Spleen (tissue), 11 donors: ENCODE results near the gene CPNE6. TPM values are rescaled to one million over a fixed set of nuclear protein-coding genes. Genes with fewer than 3 reads are reported as not detected.

Source experiments
- DNase-seq: peaks from one replicate; pipeline ENCODE4 v3.0.0-alpha.2; 2020
- H3K27ac ChIP-seq, 8 donors: fragments of 200-600 bp; sonication (generic) in 7 of 8; 1 replicate in 4 of 8; 2 replicates in 4 of 8; pipeline versions ENCODE4 v1.5.0 to v1.8.0; 2016 to 2021; ENCODE audit warnings: inconsistent platforms in 4 of 8, mild to moderate bottlenecking in 4 of 8, moderate library complexity in 1 of 8
- H3K27me3 ChIP-seq, 7 donors: fragments of 200-600 bp; sonication (generic) in 6 of 7; replicated peaks in 1 of 7; 1 replicate in 4 of 7; 2 replicates in 3 of 7; pipeline versions ENCODE4 v1.5.0 to v1.8.0; 2016 to 2021; ENCODE audit warnings: inconsistent platforms in 3 of 7, mild to moderate bottlenecking in 1 of 7
- H3K36me3 ChIP-seq, 6 donors: fragments of 200-600 bp; sonication (generic) in 5 of 6; 1 replicate in 4 of 6; 2 replicates in 2 of 6; pipeline versions ENCODE4 v1.5.0 to v1.8.0; 2016 to 2021; ENCODE audit warnings: inconsistent platforms in 2 of 6
- H3K4me1 ChIP-seq, 6 donors: fragments of 200-600 bp; sonication (generic) in 5 of 6; 1 replicate in 3 of 6; 2 replicates in 3 of 6; pipeline versions ENCODE4 v1.5.0 to v1.8.0; 2016 to 2021; ENCODE audit warnings: inconsistent platforms in 3 of 6
- H3K4me3 ChIP-seq, 8 donors: fragments of 200-600 bp; sonication (generic) in 7 of 8; 1 replicate in 4 of 8; 2 replicates in 4 of 8; pipeline versions ENCODE4 v1.5.0 to v1.8.0; 2016 to 2021; ENCODE audit warnings: inconsistent platforms in 4 of 8, mild to moderate bottlenecking in 4 of 8, moderate library complexity in 2 of 8
- H3K9me3 ChIP-seq, 8 donors: fragments of 200-600 bp; sonication (generic) in 7 of 8; 1 replicate in 4 of 8; 2 replicates in 4 of 8; pipeline versions ENCODE4 v1.5.0 to v1.8.0; 2016 to 2021; ENCODE audit warnings: inconsistent platforms in 4 of 8
- CTCF ChIP-seq, 11 experiments: fragments of 200-600 bp in 7 of 11; fragments of 450-650 bp in 4 of 11; sonication (generic) in 4 of 11; IDR thresholded peaks in 8 of 11; conservative IDR thresholded peaks in 3 of 11; 1 replicate in 7 of 11; 2 replicates in 4 of 11; pipeline versions ENCODE4 v1.4.0 to v1.8.0; 2016 to 2021; ENCODE audit warnings: antibody characterized with exemption in 11 of 11, inconsistent platforms in 4 of 11, mild to moderate bottlenecking in 1 of 11
- POLR2A ChIP-seq, 3 donors: fragments of 450-650 bp; IDR thresholded peaks; one replicate each; pipeline ENCODE4 v1.5.1; 2017; ENCODE audit warnings: antibody characterized with exemption in 3 of 3, mild to moderate bottlenecking in 1 of 3
- POLR2AphosphoS5 ChIP-seq, 3 donors: sonication (generic); formaldehyde crosslinking; IDR thresholded peaks; one replicate each; pipeline ENCODE4 v1.5.1; 2017; ENCODE audit warnings: antibody characterized with exemption in 3 of 3
- WGBS, 5 donors: extraction: QIAGEN DNeasy Blood & Tissue Kit in 3 of 5; methylation state at CpG; one replicate each; pipeline versions ENCODE4 v1.1.5 to v1.1.7; 2013 to 2018; 5-methylcytosine and 5-hydroxymethylcytosine counted together
- intact Hi-C: fragments of 100-400 bp; cut with DNase I; formaldehyde crosslinking; loops from one replicate; pipeline ENCODE4 v1.15.0; 2023; ENCODE audit warnings: low total_unique reads
- polyA plus RNA-seq, 3 donors: library from polyadenylated mRNA; stranded (reverse); fragments of 200-250 nt; gene quantifications; one replicate each; pipeline ENCODE4 v1.2.1, GENCODE V29; 2013
- total RNA-seq, 7 donors: library from RNA; depleted of rRNA in 3 of 7; stranded (reverse); fragments of >200 nt in 3 of 7; fragmentation: NEBNext Ultra II Directional in 4 of 7; extraction: Animal tissue kit (Norgen Biotek cat#: 25700) in 4 of 7; gene quantifications; one replicate each; pipeline versions ENCODE4 v1.1.0 to v1.2.1, GENCODE V29; 2016 to 2021
- donor health status: healthy with polysubstance abuse.
- donor health status: DM: no; HTN: no; CAD: no; lungs with moderate emphysema.
- donor health status: DM: no; HTN: no; CAD: no.
- donor health status: Bipolar disorder and iron deficiency.
- donor health status: healthy.
- donor health status: DM: no; HTN: no; CAD: no.
- donor health status: DM: yes; HTN: yes; CAD: no.

Gene CPNE6
- total and polyA plus RNA-seq, 10 donors = 0.03 to 0.13 TPM; not detected in 8

- no peak for DNase-seq
Observed at GRCh38 chr14:24083462-24083861, 12.1 kb downstream of the CPNE6 start.

GRCh38 chr14:24084440-24084839 is 13.1 kb downstream of the CPNE6 start:
- intact Hi-C loops = no loop called here
- Histone ChIP-seq H3K9me3 (no peaks in the 10 kb centered on the region), H3K4me1 (peaks cover 10 to 31% (median 18%) of the 10 kb centered on the region in 6 donors), H3K36me3 (no peaks in the 10 kb centered on the region), H3K4me3 (no peak overlapping the region), H3K27ac (no peak overlapping the region), H3K27me3 (peaks cover 0 to 16% (median 0%) of the 10 kb centered on the region in 7 donors)
- 88 to 100% (median 93%) methylated on average over 2 of the region's 2 CpGs for WGBS, 5 donors
- peak; percentile 44 for DNase-seq
- TF ChIP-seq CTCF (IDR thresholded peaks at IDR 0.05 in 8 of 11, conservative IDR thresholded peaks at IDR 0.05 in 3 of 11) = no peak
- no peak for TF ChIP-seq POLR2AphosphoS5 (IDR thresholded peaks at IDR 0.05)
- no peak for TF ChIP-seq POLR2A (IDR thresholded peaks at IDR 0.05)

More at GRCh38 chr14:24083462-24083861, 12.1 kb downstream of the CPNE6 start:
- TF ChIP-seq POLR2AphosphoS5 (IDR thresholded peaks at IDR 0.05) (no peak), CTCF (IDR thresholded peaks at IDR 0.05 in 8 of 11, conservative IDR thresholded peaks at IDR 0.05 in 3 of 11) (no peak), POLR2A (IDR thresholded peaks at IDR 0.05) (no peak)
- Histone ChIP-seq H3K9me3 (no peaks in the 10 kb centered on the region), H3K4me3 (no peak overlapping the region), H3K27me3 (peaks cover 0 to 16% (median 0%) of the 10 kb centered on the region in 7 donors), H3K27ac (no peak overlapping the region), H3K4me1 (peaks cover 10 to 31% (median 18%) of the 10 kb centered on the region in 6 donors), H3K36me3 (no peaks in the 10 kb centered on the region)
- WGBS, 5 donors = 75 to 87% (median 83%) methylated on average over 3 of the region's 3 CpGs
- intact Hi-C loops = no loop called here

- WGBS, 5 donors = 91 to 99% (median 92%) methylated on average over 3 of the region's 3 CpGs
- DNase-seq = no peak
- intact Hi-C loops = no loop called here
Observed at GRCh38 chr14:24085215-24085614, 13.9 kb downstream of the CPNE6 start.

GRCh38 chr14:24086193-24086955 is 15.0 kb downstream of the CPNE6 start:
- peak; percentile 35 for DNase-seq
- Histone ChIP-seq H3K4me1 (peaks cover 4 to 21% (median 13%) of the 10 kb centered on the region in 6 donors), H3K27me3 (peaks cover 0 to 6% (median 0%) of the 10 kb centered on the region in 7 donors), H3K4me3 (no peak overlapping the region), H3K36me3 (no peaks in the 10 kb centered on the region), H3K27ac (no peak overlapping the region), H3K9me3 (no peaks in the 10 kb centered on the region)
- 72 to 93% (median 88%) methylated on average over 3 of the region's 3 CpGs for WGBS, 5 donors
- TF ChIP-seq POLR2A (IDR thresholded peaks at IDR 0.05) (no peak), CTCF (IDR thresholded peaks at IDR 0.05 in 8 of 11, conservative IDR thresholded peaks at IDR 0.05 in 3 of 11) (no peak), POLR2AphosphoS5 (IDR thresholded peaks at IDR 0.05) (no peak)
- intact Hi-C loops = no loop called here

More at GRCh38 chr14:24085215-24085614, 13.9 kb downstream of the CPNE6 start:
- no peak overlapping the region for H3K4me3 ChIP-seq
- peaks cover 0 to 13% (median 0%) of the 10 kb centered on the region in 7 donors for H3K27me3 ChIP-seq
- peaks cover 10 to 25% (median 16%) of the 10 kb centered on the region in 6 donors for H3K4me1 ChIP-seq
- H3K36me3 ChIP-seq = no peaks in the 10 kb centered on the region
- H3K27ac ChIP-seq = no peak overlapping the region
- H3K9me3 ChIP-seq = no peaks in the 10 kb centered on the region
- TF ChIP-seq POLR2AphosphoS5 (IDR thresholded peaks at IDR 0.05) = no peak
- no peak for TF ChIP-seq POLR2A (IDR thresholded peaks at IDR 0.05)
